H7 (cell line): ENCODE measurements around the gene TSHZ2. TPM values are rescaled to one million over a fixed set of nuclear protein-coding genes. Genes with fewer than 3 reads are reported as not detected.

Experiments used
- DNase-seq: peaks from one replicate; pipeline ENCODE4 v3.0.0; 2012
- H3K27me3 ChIP-seq: 2 replicates; pipeline ENCODE4 v1.6.0; 2011; ENCODE audit warnings: mild to moderate bottlenecking, low read length; ENCODE audit not compliant: control insufficient read depth, insufficient read depth
- H3K36me3 ChIP-seq: replicated peaks from 2 replicates; pipeline ENCODE4 v1.5.1; 2011; ENCODE audit warnings: low read length; ENCODE audit not compliant: control insufficient read depth, insufficient read depth
- H3K4me3 ChIP-seq: 2 replicates; pipeline ENCODE4 v1.5.1; 2011; ENCODE audit warnings: low read depth, mild to moderate bottlenecking, control low read depth, low read length, moderate library complexity; ENCODE audit not compliant: insufficient read depth
- total RNA-seq: library from RNA; depleted of rRNA; stranded (reverse); fragments of >200 nt; shearing (Covaris generic); gene quantifications from 2 replicates; pipeline ENCODE4 v1.2.3, GENCODE V29; 2014

The TSHZ2 gene
- total RNA-seq, 1 experiment from 2014 or later: 0.31 TPM

DNA sequence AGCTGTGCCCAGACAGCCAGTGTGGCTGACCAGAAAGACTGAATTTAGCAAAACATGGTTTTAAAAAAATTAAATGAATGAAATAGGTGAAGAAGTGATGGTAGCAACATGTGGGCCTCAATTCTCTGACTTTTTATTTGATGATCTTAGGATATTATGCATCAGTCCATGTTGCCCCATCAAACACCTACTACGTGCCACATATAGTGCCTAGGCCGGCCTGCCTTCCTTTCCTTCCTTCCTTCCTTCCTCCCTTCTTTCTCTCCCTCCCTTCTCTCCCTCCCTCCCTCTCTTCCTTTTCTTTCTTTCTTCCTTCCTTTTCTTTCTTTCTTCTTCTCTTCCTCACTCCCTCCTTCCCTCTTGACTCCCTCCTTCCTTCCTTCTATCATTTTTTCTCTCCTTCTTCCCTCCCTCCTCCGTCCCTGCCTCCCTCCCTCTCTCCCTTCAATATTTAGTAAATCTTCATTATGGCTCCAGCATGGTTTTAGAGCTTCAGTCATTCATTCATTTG lies 209.8 kb downstream of the TSHZ2 start:
- Histone ChIP-seq H3K4me3 (no peak overlapping the region), H3K27me3 (no peaks in the 10 kb centered on the region), H3K36me3 (no peaks in the 10 kb centered on the region)
- DNase-seq: no peak

GRCh38 chr20:53183181-53183580 lies 211.0 kb downstream of the TSHZ2 start:
- H3K4me3 ChIP-seq: no peak overlapping the region

GRCh38 chr20:53186635-53187034 lies 214.5 kb downstream of the TSHZ2 start:
- DNase-seq: peak; percentile 46
- H3K27me3 ChIP-seq: no peaks in the 10 kb centered on the region
- H3K36me3 ChIP-seq: no peaks in the 10 kb centered on the region
- H3K4me3 ChIP-seq: no peak overlapping the region

More at GRCh38 chr20:53183181-53183580, 211.0 kb downstream of the TSHZ2 start:
- no peak for DNase-seq
- H3K36me3 ChIP-seq: no peaks in the 10 kb centered on the region
- no peaks in the 10 kb centered on the region for H3K27me3 ChIP-seq

- no peak for DNase-seq
- Histone ChIP-seq H3K27me3 (no peaks in the 10 kb centered on the region), H3K4me3 (no peak overlapping the region), H3K36me3 (no peaks in the 10 kb centered on the region)
Observed at GRCh38 chr20:53187392-53188068, 215.4 kb downstream of the TSHZ2 start.

DNA sequence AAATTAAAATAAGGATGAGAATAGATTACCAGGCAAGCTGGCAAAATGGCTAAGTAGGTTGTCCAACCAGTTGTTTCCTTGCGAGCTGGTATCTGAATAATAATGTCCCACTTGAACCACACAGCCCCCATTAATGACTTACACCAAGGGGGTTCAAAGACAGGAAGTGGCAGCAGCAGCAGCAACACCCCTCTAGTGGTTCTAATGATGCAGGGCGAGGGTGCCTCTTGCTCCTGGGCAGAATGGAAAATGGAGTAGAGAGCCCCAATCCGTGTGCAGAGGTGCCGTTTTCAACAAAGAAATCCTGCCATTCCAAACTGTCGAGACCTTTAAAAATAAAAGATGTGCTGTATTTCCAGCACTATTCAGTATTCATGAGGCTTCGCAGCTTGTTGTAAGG lies 218.1 kb downstream of the TSHZ2 start:
- DNase-seq: no peak
- H3K36me3 ChIP-seq: no peaks in the 10 kb centered on the region
- H3K4me3 ChIP-seq: no peak overlapping the region
- H3K27me3 ChIP-seq: no peaks in the 10 kb centered on the region

DNA sequence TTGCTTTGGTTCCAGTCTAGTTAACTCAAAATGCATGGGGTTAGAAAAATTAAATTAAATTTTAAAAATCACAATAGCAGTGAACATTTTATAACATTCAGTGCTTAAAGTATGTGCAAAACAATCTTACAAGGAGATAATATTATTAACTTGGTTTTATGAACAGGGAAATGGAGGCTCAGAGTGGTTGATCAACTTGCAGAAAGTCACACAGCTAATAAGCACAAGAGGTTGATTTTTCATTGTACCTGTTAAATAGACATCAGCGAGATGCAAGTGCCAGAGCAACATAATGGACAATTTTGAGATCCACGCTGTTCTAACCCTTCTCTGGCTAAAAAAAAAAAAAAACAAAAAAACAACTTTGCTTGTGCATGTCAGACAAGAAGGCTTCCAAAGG lies 219.8 kb downstream of the TSHZ2 start:
- no peaks in the 10 kb centered on the region for H3K36me3 ChIP-seq
- no peak overlapping the region for H3K4me3 ChIP-seq
- H3K27me3 ChIP-seq: no peaks in the 10 kb centered on the region
- DNase-seq: no peak

GRCh38 chr20:53194306-53195290 lies 222.4 kb downstream of the TSHZ2 start:
- Histone ChIP-seq H3K27me3 (no peaks in the 10 kb centered on the region), H3K36me3 (no peaks in the 10 kb centered on the region), H3K4me3 (no peak overlapping the region)
- DNase-seq: no peak

DNA sequence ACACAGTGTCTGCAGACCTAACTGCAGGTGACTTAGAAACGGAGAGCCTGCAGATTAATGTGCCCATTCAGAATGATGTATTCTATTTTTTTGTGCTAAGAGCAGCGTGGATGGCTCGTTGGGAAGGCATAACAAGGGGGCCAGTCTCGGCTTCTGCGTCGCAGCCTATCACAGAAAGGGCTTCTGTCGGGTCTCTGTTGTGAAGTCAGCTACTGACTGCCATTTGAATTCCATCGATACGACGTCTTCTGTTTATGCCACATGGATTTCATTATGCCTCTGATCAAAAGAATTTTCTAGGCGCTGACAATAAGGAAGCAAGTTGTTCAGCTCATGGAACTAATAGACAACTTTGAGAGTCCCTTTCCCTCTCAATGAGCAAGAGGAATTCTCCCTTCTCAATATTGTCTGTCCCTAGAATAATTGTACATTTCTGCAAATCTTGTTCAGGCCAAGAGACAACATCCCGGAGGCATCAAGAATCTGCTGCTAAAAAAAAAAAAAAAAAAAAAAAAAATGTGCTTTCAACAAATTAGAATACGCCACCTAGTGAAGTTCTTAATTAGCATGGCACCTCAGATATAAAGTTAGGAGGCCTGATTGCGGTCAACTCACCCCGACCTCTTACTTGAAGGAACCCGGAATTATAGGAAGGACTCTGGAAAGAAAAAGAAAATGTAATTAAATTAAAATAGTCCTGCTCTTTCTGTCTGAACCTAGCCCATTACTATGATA lies 223.9 kb downstream of the TSHZ2 start:
- H3K4me3 ChIP-seq: no peak overlapping the region
- H3K36me3 ChIP-seq: no peaks in the 10 kb centered on the region
- no peaks in the 10 kb centered on the region for H3K27me3 ChIP-seq
- no peak for DNase-seq

GRCh38 chr20:53201588-53201987 lies 229.4 kb downstream of the TSHZ2 start:
- no peak overlapping the region for H3K4me3 ChIP-seq
- DNase-seq: no peak
- H3K27me3 ChIP-seq: no peaks in the 10 kb centered on the region
- H3K36me3 ChIP-seq: no peaks in the 10 kb centered on the region

DNA sequence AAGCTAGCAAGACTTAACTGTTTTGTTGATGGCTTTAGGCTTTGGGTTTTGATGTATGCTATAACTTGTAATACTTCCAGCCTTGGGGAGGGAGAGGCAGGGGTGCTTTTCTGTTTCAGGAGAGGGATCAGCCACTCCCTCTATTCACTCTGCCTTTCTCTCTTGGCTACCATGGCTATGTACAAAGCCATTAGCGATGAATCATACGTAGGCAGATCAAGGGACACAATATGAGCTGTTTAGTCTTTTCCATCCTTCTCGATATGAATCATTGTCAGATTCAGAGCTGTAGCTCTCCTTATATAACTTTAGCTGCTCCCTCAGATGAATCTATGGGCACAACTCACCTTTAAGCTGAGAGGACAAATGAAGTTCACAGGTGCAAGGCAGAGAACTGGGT lies 230.6 kb downstream of the TSHZ2 start:
- H3K36me3 ChIP-seq: no peaks in the 10 kb centered on the region
- DNase-seq: no peak
- no peak overlapping the region for H3K4me3 ChIP-seq
- H3K27me3 ChIP-seq: no peaks in the 10 kb centered on the region

GRCh38 chr20:53205046-53205445 lies 232.9 kb downstream of the TSHZ2 start:
- H3K36me3 ChIP-seq: no peaks in the 10 kb centered on the region
- DNase-seq: no peak
- no peaks in the 10 kb centered on the region for H3K27me3 ChIP-seq
- no peak overlapping the region for H3K4me3 ChIP-seq

DNA sequence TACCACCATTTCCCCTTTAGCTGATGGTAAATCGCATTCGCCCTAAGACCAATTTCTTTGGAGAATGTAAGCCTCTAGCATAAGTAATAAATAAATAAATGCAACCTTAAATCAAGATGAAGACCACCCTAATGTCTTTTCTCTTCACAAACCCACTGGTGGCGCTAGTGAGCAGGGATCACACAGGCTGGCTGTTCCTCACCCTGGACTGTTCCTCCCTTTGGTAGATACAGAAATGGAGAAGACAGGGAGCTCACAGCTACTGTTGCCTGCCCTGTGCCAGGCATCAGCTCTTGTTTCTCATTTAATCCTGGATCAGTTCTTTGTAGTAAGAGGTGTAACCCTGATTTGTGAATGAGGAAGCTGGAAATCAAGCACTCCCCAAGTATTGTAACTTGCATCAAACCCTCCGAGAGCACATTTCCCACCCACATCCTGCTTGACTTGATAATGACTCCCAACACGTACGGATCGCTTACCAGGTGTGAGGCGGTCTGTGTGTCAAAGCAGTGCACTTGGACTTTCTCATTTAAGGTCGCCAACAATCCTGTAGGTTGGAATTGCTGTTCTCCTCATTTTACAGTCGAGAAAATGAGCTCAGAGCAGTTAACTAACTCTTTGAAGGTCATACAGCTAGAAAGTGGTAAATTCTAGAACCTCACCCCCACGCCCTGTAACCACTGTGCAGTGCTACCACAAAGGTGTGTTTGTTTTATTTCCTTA lies 236.1 kb downstream of the TSHZ2 start:
- no peaks in the 10 kb centered on the region for H3K36me3 ChIP-seq
- H3K27me3 ChIP-seq: no peaks in the 10 kb centered on the region
- no peak overlapping the region for H3K4me3 ChIP-seq
- DNase-seq: peak; percentile 65

GRCh38 chr20:53210041-53210440 lies 237.9 kb downstream of the TSHZ2 start:
- Histone ChIP-seq H3K36me3 (no peaks in the 10 kb centered on the region), H3K27me3 (no peaks in the 10 kb centered on the region), H3K4me3 (no peak overlapping the region)
- DNase-seq: no peak

- DNase-seq: no peak
- no peaks in the 10 kb centered on the region for H3K27me3 ChIP-seq
- no peak overlapping the region for H3K4me3 ChIP-seq
- H3K36me3 ChIP-seq: no peaks in the 10 kb centered on the region
Observed at GRCh38 chr20:53210931-53211330, 238.8 kb downstream of the TSHZ2 start.
